HepG2 (cell line): ENCODE data around the gene LMNA. TPM values are rescaled to one million over a fixed set of nuclear protein-coding genes. Genes with fewer than 3 reads are reported as not detected.

ENCODE experiments used
- CEBPG ChIP-seq: IDR thresholded peaks from 2 replicates; pipeline ENCODE4 v1.6.1; 2016
- DMAP1 ChIP-seq: IDR thresholded peaks from 2 replicates; pipeline ENCODE4 v1.6.1; 2016
- MLLT10 ChIP-seq: sonication (generic); formaldehyde crosslinking; IDR thresholded peaks from 2 replicates; pipeline ENCODE4 v1.4.0; 2020; ENCODE audit warnings: missing genetic modification reagents
- MYC ChIP-seq: sonication (generic); formaldehyde crosslinking; IDR thresholded peaks from 2 replicates; pipeline ENCODE4 v1.9.0; 2021; ENCODE audit warnings: missing genetic modification reagents, borderline replicate concordance
- NONO ChIP-seq, 2 experiments: fragments of 450-650 bp in 1 of 2; sonication (generic) in 1 of 2; formaldehyde crosslinking in 1 of 2; IDR thresholded peaks in 1 of 2; conservative IDR thresholded peaks in 1 of 2; 2 replicates each; pipeline versions ENCODE4 v1.6.1 to v1.8.0; 2017 to 2022; ENCODE audit warnings: mild to moderate bottlenecking in 1 of 2, missing genetic modification reagents in 1 of 2, moderate library complexity in 1 of 2
- PTBP1 ChIP-seq: fragments of 200-400 bp; formaldehyde crosslinking; IDR thresholded peaks from 2 replicates; pipeline ENCODE4 v1.6.1; 2018; ENCODE audit warnings: low read length, low read depth; ENCODE audit not compliant: poor library complexity, severe bottlenecking
- RFXAP ChIP-seq: sonication (generic); formaldehyde crosslinking; IDR thresholded peaks from 2 replicates; pipeline ENCODE4 v1.4.0; 2020; ENCODE audit warnings: missing genetic modification reagents, borderline replicate concordance
- RNF219 ChIP-seq: sonication (generic); formaldehyde crosslinking; IDR thresholded peaks from 2 replicates; pipeline ENCODE4 v1.5.0; 2020; ENCODE audit warnings: mild to moderate bottlenecking, missing genetic modification reagents
- SIN3A ChIP-seq: IDR thresholded peaks from 2 replicates; pipeline ENCODE4 v1.6.1; 2011; ENCODE audit warnings: low read depth, mild to moderate bottlenecking, control low read depth, low read length, borderline replicate concordance
- SNAPC2 ChIP-seq: sonication (generic); formaldehyde crosslinking; IDR thresholded peaks from 2 replicates; pipeline ENCODE4 v1.8.1; 2022; ENCODE audit warnings: mild to moderate bottlenecking, missing genetic modification reagents
- SP1 ChIP-seq, 2 experiments: fragments of 450-650 bp in 1 of 2; sonication (generic) in 1 of 2; formaldehyde crosslinking in 1 of 2; IDR thresholded peaks; 2 replicates each; pipeline versions ENCODE4 v1.4.0 to v1.6.1; 2016 to 2020; ENCODE audit warnings: missing genetic modification reagents in 1 of 2
- U2AF2 ChIP-seq: fragments of 200-400 bp; formaldehyde crosslinking; IDR thresholded peaks from 2 replicates; pipeline ENCODE4 v1.6.1; 2017; ENCODE audit warnings: low read depth, mild to moderate bottlenecking, low read length
- ZBTB39 ChIP-seq: sonication (generic); formaldehyde crosslinking; IDR thresholded peaks from 2 replicates; pipeline ENCODE4 v1.5.0; 2020; ENCODE audit warnings: missing genetic modification reagents
- ZBTB7B ChIP-seq: sonication (generic); formaldehyde crosslinking; IDR thresholded peaks from 2 replicates; pipeline ENCODE4 v1.4.0; 2020; ENCODE audit warnings: missing genetic modification reagents
- ZFP1 ChIP-seq: IDR thresholded peaks from 2 replicates; pipeline ENCODE4 v1.6.1; 2016
- ZMAT3 ChIP-seq: sonication (generic); formaldehyde crosslinking; conservative IDR thresholded peaks from 2 replicates; pipeline ENCODE4 v1.7.0; 2021; ENCODE audit warnings: missing genetic modification reagents
- ZNF33B ChIP-seq: sonication (generic); formaldehyde crosslinking; IDR thresholded peaks from 2 replicates; pipeline ENCODE4 v1.5.1; 2020; ENCODE audit warnings: mild to moderate bottlenecking, missing genetic modification reagents
- ZNF350 ChIP-seq: sonication (generic); formaldehyde crosslinking; IDR thresholded peaks from 2 replicates; pipeline ENCODE4 v1.4.0; 2020; ENCODE audit warnings: mild to moderate bottlenecking, low read depth, missing genetic modification reagents, borderline replicate concordance
- ZNF652 ChIP-seq: IDR thresholded peaks from 2 replicates; pipeline ENCODE4 v1.6.1; 2016; ENCODE audit warnings: low read depth, borderline replicate concordance
- ZNF747 ChIP-seq: sonication (generic); formaldehyde crosslinking; IDR thresholded peaks from 2 replicates; pipeline ENCODE4 v1.8.1; 2023; ENCODE audit warnings: missing genetic modification reagents, mild to moderate bottlenecking, borderline replicate concordance
- ZNF766 ChIP-seq: sonication (generic); formaldehyde crosslinking; IDR thresholded peaks from 2 replicates; pipeline ENCODE4 v1.5.0; 2020; ENCODE audit warnings: missing genetic modification reagents, borderline replicate concordance
- polyA plus RNA-seq, 8 experiments: library from polyadenylated mRNA; depleted of rRNA in 3 of 8; stranded (reverse) in 7 of 8; unstranded in 1 of 8; fragments of >200 nt; fragmentation: Illumina TruSeq in 4 of 8; extraction: Trizol in 4 of 8; gene quantifications; 2 replicates each; pipeline versions ENCODE4 v1.2.1 to v1.2.3, GENCODE V29; 2011 to 2016; ENCODE audit warnings: low read depth in 4 of 8, missing spikeins in 1 of 8, mixed read lengths in 1 of 8; ENCODE audit not compliant: insufficient read depth in 1 of 8
- total RNA-seq, 5 experiments: library from RNA; depleted of rRNA; stranded (reverse); fragments of >200 nt; fragmentation: Illumina TruSeq; extraction: Trizol; gene quantifications; 2 replicates each; pipeline ENCODE4 v1.2.3, GENCODE V29; 2016; ENCODE audit warnings: low read depth in 1 of 5
- TF ChIP-seq, protein P1 (sequence below), 2 experiments: sonication (generic) in 1 of 2; formaldehyde crosslinking in 1 of 2; IDR thresholded peaks; 2 replicates each; pipeline versions ENCODE4 v1.4.0 to v1.6.1; 2016 to 2020; ENCODE audit warnings: borderline replicate concordance in 1 of 2, low read depth in 1 of 2, mild to moderate bottlenecking in 1 of 2, missing genetic modification reagents in 1 of 2

Gene LMNA
- total and polyA plus RNA-seq, 2 of the 13 experiments (the other 11 are each of a cell fraction or from before 2014, with no cell fraction given): 107 to 225 TPM

DNA sequence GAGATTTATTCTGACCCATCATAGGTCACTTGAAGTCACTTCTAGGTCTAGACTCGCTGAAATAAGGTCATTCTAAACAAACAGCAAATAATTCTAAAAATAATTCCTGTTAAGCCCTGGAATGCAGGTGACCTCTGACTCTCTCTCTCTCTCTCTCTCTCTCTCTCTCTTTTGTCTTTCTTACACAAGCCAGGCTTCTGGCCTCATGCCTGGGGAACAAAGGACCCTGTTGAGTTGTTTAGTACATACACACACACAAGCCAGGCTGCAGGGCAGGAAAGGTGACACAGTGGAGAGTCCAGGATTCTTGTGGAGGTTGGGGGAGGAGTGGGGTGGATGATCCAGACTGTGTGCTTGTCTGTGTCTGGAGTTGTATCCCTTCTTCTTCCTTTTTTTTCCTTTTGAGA lies 28.3 kb upstream of the LMNA start (continued):
- TF ChIP-seq ZBTB39 (CRISPR knock-in tag) (no peak), SP1 (IDR thresholded peaks at IDR 0.05) (no peak), SP1 (CRISPR knock-in tag; IDR thresholded peaks at IDR 0.05) (peak; percentile 37; the same call in 1 of the 2 replicates), SNAPC2 (CRISPR knock-in tag) (0 out of 2 replicates have a peak, but pooled peaks have one; percentile 44), CEBPG (CRISPR knock-in tag) (peak; percentile 79), SIN3A (peak; percentile 67), RNF219 (no peak; the same call in 1 of the 2 replicates), MYC (peak; percentile 66; the same call in 1 of the 2 replicates), ZNF652 (CRISPR knock-in tag) (peak; percentile 44; the same call in 1 of the 2 replicates), ZBTB7B (CRISPR knock-in tag) (peak; percentile 86; the same call in 1 of the 2 replicates), ZNF747 (CRISPR knock-in tag) (peak; percentile 50; the same call in 1 of the 2 replicates), U2AF2 (no peak), ZMAT3 (CRISPR knock-in tag) (peak; percentile 68; the same call in 1 of the 2 replicates), MLLT10 (CRISPR knock-in tag) (no peak), PTBP1 (no peak), RFXAP (CRISPR knock-in tag) (peak; percentile 34; the same call in 1 of the 2 replicates), ZFP1 (CRISPR knock-in tag) (peak; percentile 91), NONO (IDR thresholded peaks at IDR 0.05) (no peak), NONO (CRISPR knock-in tag; conservative IDR thresholded peaks at IDR 0.05) (peak; percentile 78), DMAP1 (CRISPR knock-in tag) (peak; percentile 88), ZNF766 (no peak), ZNF33B (CRISPR knock-in tag) (peak; percentile 62; the same call in 1 of the 2 replicates), ZNF350 (CRISPR knock-in tag) (peak; percentile 84; the same call in 1 of the 2 replicates)
- TF ChIP-seq, protein P1, sequence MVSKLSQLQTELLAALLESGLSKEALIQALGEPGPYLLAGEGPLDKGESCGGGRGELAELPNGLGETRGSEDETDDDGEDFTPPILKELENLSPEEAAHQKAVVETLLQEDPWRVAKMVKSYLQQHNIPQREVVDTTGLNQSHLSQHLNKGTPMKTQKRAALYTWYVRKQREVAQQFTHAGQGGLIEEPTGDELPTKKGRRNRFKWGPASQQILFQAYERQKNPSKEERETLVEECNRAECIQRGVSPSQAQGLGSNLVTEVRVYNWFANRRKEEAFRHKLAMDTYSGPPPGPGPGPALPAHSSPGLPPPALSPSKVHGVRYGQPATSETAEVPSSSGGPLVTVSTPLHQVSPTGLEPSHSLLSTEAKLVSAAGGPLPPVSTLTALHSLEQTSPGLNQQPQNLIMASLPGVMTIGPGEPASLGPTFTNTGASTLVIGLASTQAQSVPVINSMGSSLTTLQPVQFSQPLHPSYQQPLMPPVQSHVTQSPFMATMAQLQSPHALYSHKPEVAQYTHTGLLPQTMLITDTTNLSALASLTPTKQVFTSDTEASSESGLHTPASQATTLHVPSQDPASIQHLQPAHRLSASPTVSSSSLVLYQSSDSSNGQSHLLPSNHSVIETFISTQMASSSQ (IDR thresholded peaks at IDR 0.05; ENCODE audit: low read depth): peak; percentile 74
- TF ChIP-seq, protein P1 (CRISPR knock-in tag; IDR thresholded peaks at IDR 0.05; ENCODE audit: borderline replicate concordance): peak; percentile 78; the same call in 1 of the 2 replicates
